Measurements from ENCODE around the gene PTPN20.

GRCh38 chr10:47022311-47023131 is 111.3 kb downstream of the PTPN20 start:
- no peak for TF ChIP-seq CTCF (conservative IDR thresholded peaks at IDR 0.05)
- TF ChIP-seq ZFX (IDR thresholded peaks at IDR 0.05) = no peak

Measured in C4-2B (cell line).